GM18505 (cell line): Measurements from ENCODE around the gene DYSF.

Experiments
- ATAC-seq: cut with Tn5 transposase; IDR thresholded peaks from one replicate; pipeline ENCODE4 v1.9.1; 2021; ENCODE audit not compliant: unreplicated experiment
- POLR2A ChIP-seq: IDR thresholded peaks from 4 replicates; pipeline ENCODE4 v1.6.1; 2011; ENCODE audit warnings: borderline replicate concordance; ENCODE audit not compliant: insufficient read depth, insufficient read length; ENCODE audit errors: extremely low read depth

DYSF gene

DNA sequence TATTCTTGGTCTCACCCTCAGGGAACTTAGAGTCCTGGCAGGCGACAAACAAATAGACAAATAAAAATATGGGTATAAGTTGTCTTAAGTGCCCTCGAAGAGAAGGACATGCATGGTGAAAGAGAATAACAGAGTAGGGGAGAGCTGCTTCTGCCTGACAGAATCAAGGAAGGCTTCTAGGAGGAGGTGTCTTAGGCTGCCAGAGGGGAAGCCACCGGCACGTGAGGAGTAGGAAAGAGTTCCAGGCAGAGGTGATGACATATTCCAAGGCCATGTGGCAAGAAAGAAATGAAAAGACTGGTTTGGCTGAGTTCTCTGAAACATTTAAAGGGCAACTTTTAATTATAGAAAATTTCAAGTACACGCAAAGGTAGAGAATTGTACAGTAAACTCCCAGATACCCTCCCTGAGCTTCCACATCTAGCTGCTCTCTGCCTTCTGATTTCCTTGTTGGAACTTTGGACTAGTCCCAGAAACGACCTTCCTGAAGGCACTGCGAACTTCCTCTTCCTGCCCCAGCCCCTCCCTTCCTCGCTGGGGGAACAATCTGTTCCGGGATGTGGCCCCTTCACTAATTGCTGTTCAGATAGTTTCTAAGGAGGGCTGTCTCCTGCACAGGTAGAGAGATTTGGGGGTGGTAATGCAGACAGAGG, 91.7 kb downstream of the DYSF start:
- TF ChIP-seq POLR2A = no peak
- no peak for ATAC-seq

DNA sequence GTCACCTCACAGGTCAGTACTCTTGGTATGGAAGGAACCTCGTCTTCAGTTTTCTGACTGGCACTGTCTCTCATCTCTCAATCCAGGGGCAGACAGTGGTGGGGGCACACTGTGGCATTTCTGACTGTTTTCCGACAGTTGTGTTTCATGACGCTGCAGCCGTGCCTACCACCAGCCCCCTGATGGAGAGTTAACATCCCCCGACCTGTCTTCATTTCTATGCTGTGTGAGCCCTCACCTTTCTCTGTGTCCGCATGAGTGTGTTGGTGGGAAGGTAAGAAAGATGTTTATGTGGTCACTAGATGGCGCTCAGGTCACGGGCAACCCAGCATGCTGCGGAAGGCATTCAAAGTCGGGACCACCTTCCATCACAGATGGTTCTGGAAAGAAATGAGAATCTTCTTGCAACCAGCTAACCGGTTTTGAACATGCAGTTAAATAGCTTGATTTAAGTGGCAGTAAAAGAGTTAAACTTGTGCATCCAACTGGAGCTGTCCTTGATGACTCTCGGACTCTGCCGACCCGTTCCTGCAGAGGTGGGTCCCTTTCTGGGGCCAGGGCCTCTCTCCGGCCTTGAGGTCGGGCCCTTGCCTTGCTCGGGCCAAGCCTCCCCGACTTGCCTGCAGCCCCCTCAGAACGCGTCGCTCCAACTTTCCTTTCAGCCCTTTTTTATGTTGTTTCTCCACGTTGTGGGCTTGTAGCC, 92.4 kb downstream of the DYSF start:
- ATAC-seq = no peak
- no peak for TF ChIP-seq POLR2A

DNA sequence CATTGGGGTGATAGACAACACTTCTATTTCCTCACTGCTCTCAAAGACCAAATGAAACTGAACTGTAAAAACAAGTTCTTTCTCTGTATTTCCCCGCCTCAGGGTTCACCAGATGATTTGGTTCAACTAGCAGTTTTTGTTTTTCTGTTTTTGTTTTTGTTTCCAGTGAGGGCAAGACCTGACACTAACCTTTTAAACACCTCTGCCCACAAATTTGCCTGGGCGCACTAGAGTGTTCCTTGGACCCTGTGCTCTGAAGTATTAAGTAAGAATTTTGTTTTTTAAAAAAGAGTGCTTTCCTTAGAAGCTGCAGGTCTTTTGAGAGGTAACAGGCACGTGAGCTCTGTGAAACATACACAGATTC, 92.9 kb downstream of the DYSF start:
- TF ChIP-seq POLR2A = no peak
- ATAC-seq = no peak

DNA sequence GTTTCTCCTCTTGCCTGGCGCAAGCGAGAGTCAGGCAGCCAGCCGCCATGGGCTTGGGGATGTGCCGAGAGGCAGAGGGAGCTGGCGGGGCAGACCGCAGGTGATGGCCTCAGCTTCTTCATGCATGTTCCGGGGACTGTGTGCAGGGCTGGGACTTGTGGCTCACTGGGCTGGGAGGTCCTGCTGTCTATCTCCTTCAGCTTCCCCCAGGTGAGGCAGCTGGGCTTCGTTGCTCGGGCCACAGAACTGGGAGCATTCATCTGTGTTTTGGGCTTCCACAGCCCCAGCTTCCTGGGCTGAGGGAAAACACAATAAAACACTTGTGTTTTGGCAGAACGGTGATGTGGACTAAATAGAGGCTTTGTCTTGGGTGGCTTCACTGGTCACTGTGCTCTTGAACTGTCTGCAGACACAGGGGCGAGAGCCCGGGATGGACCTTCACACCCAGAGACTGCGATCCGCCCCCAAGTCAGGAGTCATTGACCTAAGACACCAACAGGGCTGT, 93.5 kb downstream of the DYSF start:
- no peak for ATAC-seq
- TF ChIP-seq POLR2A = no peak

DNA sequence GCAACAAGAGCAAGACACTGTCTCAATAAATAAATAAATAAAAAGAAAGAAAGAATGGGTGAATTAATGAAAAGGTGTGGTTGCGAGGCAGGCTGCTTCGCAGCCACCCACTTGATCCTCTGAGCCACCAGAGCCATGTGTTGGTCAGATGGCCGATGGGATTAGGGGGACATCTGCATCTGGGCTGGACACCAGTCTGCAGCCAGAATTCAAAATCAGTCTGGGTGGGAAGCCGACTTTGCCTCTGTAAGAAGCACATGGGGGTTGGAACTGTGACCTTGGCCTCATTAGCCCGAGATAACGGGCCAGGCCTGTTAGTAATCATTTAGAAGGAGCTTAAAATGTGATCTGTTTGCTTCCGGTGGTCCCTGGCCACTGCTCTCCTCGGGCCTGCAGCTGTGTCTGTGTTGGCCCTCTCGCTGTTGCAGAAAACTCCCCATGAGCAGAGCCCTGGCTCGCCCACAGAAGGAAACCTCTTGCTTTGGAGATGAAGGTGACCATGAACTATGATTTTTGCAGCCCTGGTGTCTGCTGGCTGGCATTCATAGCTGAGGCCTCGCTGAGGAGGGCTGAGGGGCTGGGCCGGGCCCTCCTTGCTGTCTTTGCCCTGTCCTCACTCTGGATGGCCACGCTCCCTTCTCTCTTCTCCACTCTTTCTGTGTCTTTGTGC, 94.4 kb downstream of the DYSF start:
- TF ChIP-seq POLR2A = no peak
- no peak for ATAC-seq

DNA sequence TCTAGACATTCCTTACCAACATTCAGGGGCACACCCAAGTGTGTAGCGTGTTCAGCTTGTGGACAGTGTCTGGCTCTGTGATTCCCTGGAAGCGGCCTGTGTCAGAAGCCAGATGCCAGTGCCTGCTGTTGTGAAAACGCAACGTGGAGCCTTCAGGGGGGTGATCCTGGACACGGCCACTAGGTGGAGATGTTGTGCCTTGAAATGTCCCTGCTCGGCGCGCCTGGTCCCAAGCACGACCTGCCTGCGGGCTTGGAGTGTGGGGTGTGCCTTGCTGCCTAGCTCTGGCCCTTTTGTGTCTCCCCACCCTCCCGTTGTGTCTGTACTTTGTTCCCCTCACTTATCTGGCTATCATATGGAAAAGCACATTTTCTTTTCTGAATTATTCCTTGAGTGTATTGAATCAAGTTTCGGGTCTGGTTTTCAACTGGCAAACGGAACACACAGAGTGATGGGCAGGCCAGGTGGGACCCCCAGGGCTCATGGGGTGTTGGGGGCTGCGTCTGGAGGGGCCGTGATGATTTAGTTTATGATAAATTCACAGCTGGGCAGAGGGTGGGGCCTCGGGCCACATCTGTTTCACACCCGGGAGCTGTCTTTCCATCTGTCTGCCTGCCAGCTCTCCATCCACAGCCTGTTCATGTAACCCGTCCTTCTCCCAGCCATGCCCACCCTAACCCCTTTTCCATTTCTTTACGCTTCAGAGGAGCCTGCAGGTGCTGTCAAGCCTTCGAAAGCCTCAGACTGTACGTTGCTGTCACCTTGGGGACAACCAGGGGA, 95.5 kb downstream of the DYSF start:
- no peak for ATAC-seq
- TF ChIP-seq POLR2A = no peak

DNA sequence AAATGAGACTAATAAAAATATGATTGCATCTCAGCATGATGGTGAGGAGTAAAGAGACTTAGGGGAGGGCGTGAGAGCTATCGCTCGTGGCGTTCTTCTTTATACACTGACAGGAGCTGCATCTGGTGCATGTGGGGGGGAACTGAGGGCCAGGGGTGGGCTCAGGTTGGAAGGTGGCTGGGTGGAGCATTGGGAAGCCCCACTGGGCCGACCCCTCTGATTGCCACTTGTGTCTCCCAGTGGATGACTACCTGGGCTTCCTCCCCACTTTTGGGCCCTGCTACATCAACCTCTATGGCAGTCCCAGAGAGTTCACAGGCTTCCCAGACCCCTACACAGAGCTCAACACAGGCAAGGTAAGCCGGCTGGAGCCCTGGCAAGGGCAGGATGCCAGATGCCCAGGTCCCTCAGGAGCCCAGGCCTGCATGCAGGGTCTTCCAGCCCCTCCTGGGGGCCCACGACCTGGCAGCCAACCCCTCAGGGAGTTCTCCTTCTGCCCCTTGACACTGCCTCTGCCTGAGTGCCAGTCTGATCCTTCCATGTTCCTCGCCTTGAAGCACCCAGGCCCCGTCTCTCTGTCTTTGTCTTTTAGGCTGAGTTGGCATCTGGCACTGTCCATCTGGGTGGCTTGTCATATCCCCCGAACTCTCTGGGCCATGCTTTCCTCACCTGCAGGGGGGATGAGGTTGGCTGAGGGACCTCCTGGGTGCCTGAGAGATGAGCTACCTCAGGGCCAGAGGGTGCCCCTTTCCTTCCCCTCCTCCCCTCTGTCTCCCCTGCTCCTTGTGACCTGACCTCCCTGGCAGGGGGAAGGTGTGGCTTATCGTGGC, 97.7 kb downstream of the DYSF start:
- TF ChIP-seq POLR2A = no peak
- ATAC-seq = no peak

DNA sequence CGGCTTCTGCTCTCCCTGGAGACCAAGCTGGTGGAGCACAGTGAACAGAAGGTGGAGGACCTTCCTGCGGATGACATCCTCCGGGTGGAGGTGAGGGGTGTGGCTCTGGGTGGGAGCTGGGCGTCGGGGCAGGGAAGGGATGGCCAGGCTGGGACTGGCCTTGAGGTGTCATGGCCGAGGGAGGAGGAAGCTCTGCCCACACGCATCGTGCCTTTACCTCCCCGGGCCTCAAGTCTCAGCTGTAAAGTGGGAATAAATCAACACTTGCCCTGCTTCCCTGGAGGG, 98.2 kb downstream of the DYSF start:
- no peak for TF ChIP-seq POLR2A
- ATAC-seq = no peak

DNA sequence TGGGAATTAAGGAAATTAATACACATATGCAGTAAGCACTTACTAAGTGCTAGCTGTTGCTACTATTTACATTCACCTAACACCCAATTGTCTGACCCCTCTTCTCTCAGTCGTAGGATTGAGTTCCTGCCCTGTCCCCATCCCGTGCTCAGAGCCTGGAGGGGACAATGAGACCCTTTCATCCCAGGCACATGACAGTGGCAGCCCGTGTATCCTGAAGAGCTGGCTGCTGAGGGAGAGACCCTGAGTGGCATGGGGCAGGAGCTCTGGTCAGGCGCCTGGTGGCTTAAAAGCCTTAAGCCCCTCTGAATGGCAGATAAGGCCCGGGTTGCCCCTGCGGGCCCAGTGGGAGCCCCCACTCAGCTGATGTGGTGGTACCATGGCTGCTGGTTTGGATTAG, 99.0 kb downstream of the DYSF start:
- no peak for TF ChIP-seq POLR2A
- no peak for ATAC-seq

DNA sequence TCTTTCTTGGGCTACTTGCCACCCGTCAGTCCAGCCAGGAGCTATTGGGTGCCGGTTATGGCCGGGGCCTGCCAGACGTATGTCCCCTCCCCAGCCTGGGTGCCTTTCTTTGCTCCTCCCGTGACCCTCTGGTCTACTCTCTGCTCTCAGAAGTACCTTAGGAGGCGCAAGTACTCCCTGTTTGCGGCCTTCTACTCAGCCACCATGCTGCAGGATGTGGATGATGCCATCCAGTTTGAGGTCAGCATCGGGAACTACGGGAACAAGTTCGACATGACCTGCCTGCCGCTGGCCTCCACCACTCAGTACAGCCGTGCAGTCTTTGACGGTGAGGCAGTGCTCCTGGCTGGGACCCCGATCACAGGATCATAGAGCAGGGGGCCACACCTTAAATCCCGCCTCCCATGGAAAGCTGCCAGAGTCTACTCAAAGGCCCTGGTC, 99.5 kb downstream of the DYSF start:
- ATAC-seq = no peak
- no peak for TF ChIP-seq POLR2A

DNA sequence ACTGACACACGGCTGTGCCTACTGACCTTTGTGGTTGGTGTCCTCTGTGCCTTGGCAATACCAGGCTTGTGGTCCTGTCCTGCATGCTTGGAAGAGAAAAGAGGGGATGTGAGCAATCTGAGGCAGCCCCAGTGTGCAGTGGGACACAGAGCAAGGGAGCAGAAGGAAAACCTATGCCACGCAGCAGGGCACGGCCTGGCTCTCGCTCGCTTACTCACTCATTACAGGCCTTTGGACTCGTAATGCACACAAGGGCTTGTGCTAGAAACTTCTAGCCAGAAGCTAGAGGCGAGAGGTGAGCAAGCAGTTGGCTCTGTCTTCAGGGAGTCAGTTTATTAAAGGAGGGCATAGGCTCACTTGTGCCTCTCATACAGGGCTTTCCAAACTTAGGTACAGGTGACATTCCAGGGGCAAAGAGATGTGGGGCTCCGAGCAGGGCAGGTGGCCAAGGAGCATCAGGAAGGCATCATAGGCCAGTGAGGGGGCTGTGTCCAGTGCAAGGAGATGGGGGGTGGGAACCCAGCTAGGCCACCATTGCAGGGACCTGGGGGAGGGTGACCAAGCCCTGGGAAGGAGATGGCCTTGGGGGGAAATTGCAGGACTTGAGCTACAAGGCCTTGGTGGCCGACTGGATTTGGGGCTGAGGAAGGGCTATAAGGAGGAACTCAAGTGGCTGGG, 100.8 kb downstream of the DYSF start:
- ATAC-seq = no peak
- TF ChIP-seq POLR2A = no peak

DNA sequence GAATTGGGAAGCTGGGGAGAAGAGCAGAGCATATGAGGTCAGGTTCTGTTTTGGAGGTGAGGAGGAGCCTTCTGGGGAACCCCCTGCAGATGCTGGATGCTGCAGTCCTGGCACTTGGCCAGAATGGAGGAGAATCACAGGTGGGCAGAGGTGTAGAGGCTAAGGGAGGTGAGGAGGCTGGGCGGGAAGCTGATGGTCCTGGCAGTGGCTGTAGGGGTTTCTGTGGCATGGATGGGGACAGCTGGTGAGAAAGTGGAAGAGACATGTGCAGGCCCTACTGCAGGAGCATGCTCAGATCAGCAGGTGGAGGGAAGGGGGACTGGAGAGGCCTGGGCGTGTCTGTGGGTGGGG, 101.3 kb downstream of the DYSF start:
- ATAC-seq = no peak
- no peak for TF ChIP-seq POLR2A
